Sigmoid colon (tissue), 7 donors: ENCODE measurements around the gene CYBA. TPM values are rescaled to one million over a fixed set of nuclear protein-coding genes. Genes with fewer than 3 reads are reported as not detected.
A peak's percentile ranks its signal among the peaks of the same experiment; 100 is the strongest.
"Not testable (repeated sequence)": the region's sequence is repeated elsewhere in the genome, so short reads cannot be mapped to it uniquely, and the experiment has no call there.

Experiments
- DNase-seq: peaks from one replicate; pipeline ENCODE4 v3.0.0-alpha.2; 2019
- H3K27ac ChIP-seq, 4 donors: fragments of 200-600 bp; sonication (generic); one replicate each; pipeline ENCODE4 v1.5.1; 2016 to 2019; ENCODE audit warnings: mild to moderate bottlenecking in 1 of 4
- H3K27me3 ChIP-seq, 3 donors: fragments of 200-600 bp; sonication (generic); one replicate each; pipeline ENCODE4 v1.5.1; 2019; ENCODE audit warnings: mild to moderate bottlenecking in 1 of 3
- H3K36me3 ChIP-seq, 4 donors: fragments of 200-600 bp; sonication (generic); one replicate each; pipeline ENCODE4 v1.5.1; 2016 to 2019
- H3K4me1 ChIP-seq, 4 donors: fragments of 200-600 bp; sonication (generic); one replicate each; pipeline ENCODE4 v1.5.1; 2017 to 2019
- H3K4me3 ChIP-seq, 4 donors: fragments of 200-600 bp; sonication (generic); one replicate each; pipeline ENCODE4 v1.5.1; 2017 to 2019; ENCODE audit warnings: mild to moderate bottlenecking in 2 of 4, moderate library complexity in 1 of 4
- H3K9me3 ChIP-seq, 4 donors: fragments of 200-600 bp in 3 of 4; sonication (generic) in 3 of 4; one replicate each; pipeline versions ENCODE4 v1.5.1 to v1.6.1; 2013 to 2019
- EP300 ChIP-seq, 4 donors: sonication (generic); formaldehyde crosslinking; IDR thresholded peaks; one replicate each; pipeline ENCODE4 v1.6.1; 2017; ENCODE audit warnings: antibody characterized with exemption in 4 of 4
- POLR2A ChIP-seq, 2 donors: fragments of 450-650 bp; IDR thresholded peaks; one replicate each; pipeline ENCODE4 v1.6.1; 2016; ENCODE audit warnings: antibody characterized with exemption in 2 of 2, mild to moderate bottlenecking in 2 of 2, moderate library complexity in 2 of 2
- POLR2AphosphoS5 ChIP-seq, 4 donors: sonication (generic); formaldehyde crosslinking; IDR thresholded peaks; one replicate each; pipeline ENCODE4 v1.6.1; 2017; ENCODE audit warnings: antibody characterized with exemption in 4 of 4
- WGBS, 2 donors: extraction: QIAGEN DNeasy Blood & Tissue Kit; methylation state at CpG; one replicate each; pipeline ENCODE4 v1.1.7; 2013; 5-methylcytosine and 5-hydroxymethylcytosine counted together
- intact Hi-C: fragments of 100-400 bp; cut with DNase I; formaldehyde crosslinking; loops from one replicate; pipeline ENCODE4 v1.15.1; 2023
- polyA plus RNA-seq, 3 donors: library from polyadenylated mRNA; stranded (reverse); fragments of 200-250 nt; gene quantifications; one replicate each; pipeline ENCODE4 v1.2.3, GENCODE V29; 2013
- total RNA-seq, 4 donors: library from RNA; depleted of rRNA; stranded (reverse); fragments of >200 nt; gene quantifications; one replicate each; pipeline ENCODE4 v1.1.0, GENCODE V29; 2016
- TF ChIP-seq, protein P1 (sequence below), 4 experiments: fragments of 450-650 bp in 3 of 4; fragments of 200-600 bp in 1 of 4; IDR thresholded peaks; one replicate each; pipeline ENCODE4 v1.5.1; 2016 to 2019; ENCODE audit warnings: antibody characterized with exemption in 4 of 4, mild to moderate bottlenecking in 3 of 4, moderate library complexity in 2 of 4
- donor health status: healthy with polysubstance abuse.
- donor health status: Bipolar disorder and iron deficiency.
- donor health status: healthy.

Gene CYBA
- total and polyA plus RNA-seq, 7 donors = 63.1 to 429 (median 124) TPM

GRCh38 chr16:88671806-88672205 is 21.0 kb upstream of the CYBA start:
- H3K4me1 ChIP-seq = no peaks in the 10 kb centered on the region
- peaks cover 0 to 9% (median 0%) of the 10 kb centered on the region in 4 donors for H3K36me3 ChIP-seq
- no peak for DNase-seq
- H3K4me3 ChIP-seq = no peak overlapping the region
- H3K27me3 ChIP-seq = no peaks in the 10 kb centered on the region
- WGBS, 2 donors = 92 to 94% methylated on average over 23 of the region's 23 CpGs
- H3K9me3 ChIP-seq = no peaks in the 10 kb centered on the region
- TF ChIP-seq EP300 (IDR thresholded peaks at IDR 0.05) = no peak
- intact Hi-C loops = no loop called here
- H3K27ac ChIP-seq = no peak overlapping the region

GRCh38 chr16:88669980-88670379 is 19.1 kb upstream of the CYBA start:
- no peak for DNase-seq
- Histone ChIP-seq H3K27me3 (no peaks in the 10 kb centered on the region), H3K4me3 (no peak overlapping the region), H3K36me3 (peaks cover 0 to 9% (median 0%) of the 10 kb centered on the region in 4 donors), H3K4me1 (no peaks in the 10 kb centered on the region), H3K27ac (no peak overlapping the region), H3K9me3 (no peaks in the 10 kb centered on the region)
- intact Hi-C loops = no loop called here
- TF ChIP-seq, protein P1, sequence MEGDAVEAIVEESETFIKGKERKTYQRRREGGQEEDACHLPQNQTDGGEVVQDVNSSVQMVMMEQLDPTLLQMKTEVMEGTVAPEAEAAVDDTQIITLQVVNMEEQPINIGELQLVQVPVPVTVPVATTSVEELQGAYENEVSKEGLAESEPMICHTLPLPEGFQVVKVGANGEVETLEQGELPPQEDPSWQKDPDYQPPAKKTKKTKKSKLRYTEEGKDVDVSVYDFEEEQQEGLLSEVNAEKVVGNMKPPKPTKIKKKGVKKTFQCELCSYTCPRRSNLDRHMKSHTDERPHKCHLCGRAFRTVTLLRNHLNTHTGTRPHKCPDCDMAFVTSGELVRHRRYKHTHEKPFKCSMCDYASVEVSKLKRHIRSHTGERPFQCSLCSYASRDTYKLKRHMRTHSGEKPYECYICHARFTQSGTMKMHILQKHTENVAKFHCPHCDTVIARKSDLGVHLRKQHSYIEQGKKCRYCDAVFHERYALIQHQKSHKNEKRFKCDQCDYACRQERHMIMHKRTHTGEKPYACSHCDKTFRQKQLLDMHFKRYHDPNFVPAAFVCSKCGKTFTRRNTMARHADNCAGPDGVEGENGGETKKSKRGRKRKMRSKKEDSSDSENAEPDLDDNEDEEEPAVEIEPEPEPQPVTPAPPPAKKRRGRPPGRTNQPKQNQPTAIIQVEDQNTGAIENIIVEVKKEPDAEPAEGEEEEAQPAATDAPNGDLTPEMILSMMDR (IDR thresholded peaks at IDR 0.05) = no peak
- TF ChIP-seq POLR2AphosphoS5 (IDR thresholded peaks at IDR 0.05) (no peak), POLR2A (IDR thresholded peaks at IDR 0.05) (no peak), EP300 (IDR thresholded peaks at IDR 0.05) (no peak)
- 87 to 91% methylated on average over 10 of the region's 10 CpGs for WGBS, 2 donors

DNA sequence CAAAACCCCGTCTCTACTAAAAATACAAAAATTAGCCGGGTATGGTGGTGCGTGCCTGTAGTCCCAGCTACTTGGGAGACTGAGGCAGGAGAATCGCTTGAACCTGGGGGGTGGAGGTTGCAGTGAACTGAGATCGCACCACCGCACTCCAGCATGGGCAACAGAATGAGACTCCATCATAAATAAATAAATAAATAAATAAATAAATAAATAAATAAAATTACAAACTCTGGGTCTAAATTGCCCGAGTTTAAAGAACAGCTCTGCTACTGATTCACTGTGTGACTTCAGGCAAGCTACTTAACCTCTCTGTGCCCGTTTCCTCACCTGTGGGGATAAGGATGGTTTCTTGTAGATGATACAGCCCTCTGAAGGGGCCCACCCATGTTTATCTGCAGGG is 18.6 kb upstream of the CYBA start:
- H3K4me1 ChIP-seq, H3K9me3 ChIP-seq, H3K27ac ChIP-seq, H3K4me3 ChIP-seq, intact Hi-C loops, H3K36me3 ChIP-seq, H3K27me3 ChIP-seq, DNase-seq: not testable (repeated sequence)
- 90 to 93% methylated on average over 8 of the region's 8 CpGs for WGBS, 2 donors

DNA sequence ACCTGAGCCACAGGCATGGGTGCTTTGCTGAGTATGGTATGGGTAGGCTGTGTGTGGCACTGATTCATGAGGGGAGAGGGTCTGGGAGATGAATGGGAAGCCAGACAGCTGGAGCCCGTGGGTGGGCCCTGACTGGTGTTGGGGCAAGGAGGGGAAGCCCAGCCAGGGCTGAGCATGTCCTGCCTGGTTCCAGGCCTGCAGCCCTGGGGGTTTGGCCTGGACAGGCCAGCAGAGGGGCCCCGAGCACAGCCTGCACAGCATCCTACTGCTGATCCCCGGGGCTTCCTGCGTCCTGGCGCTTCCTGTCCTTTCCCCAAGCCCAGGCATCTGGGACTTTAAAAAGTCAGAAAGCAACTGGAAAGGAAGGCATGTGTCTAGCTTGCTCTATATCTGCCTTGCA is 16.6 kb upstream of the CYBA start:
- Histone ChIP-seq H3K4me3 (no peak overlapping the region), H3K27me3 (no peaks in the 10 kb centered on the region), H3K9me3 (no peaks in the 10 kb centered on the region), H3K4me1 (peaks cover 0 to 10% (median 7%) of the 10 kb centered on the region in 4 donors), H3K36me3 (no peaks in the 10 kb centered on the region), H3K27ac (no peak overlapping the region)
- 83 to 90% methylated on average over 5 of the region's 5 CpGs for WGBS, 2 donors
- no peak for DNase-seq
- intact Hi-C loops = no loop called here
- TF ChIP-seq EP300 (IDR thresholded peaks at IDR 0.05) = no peak
- no peak for TF ChIP-seq POLR2AphosphoS5 (IDR thresholded peaks at IDR 0.05)
- TF ChIP-seq, protein P1 (IDR thresholded peaks at IDR 0.05) = no peak
- no peak for TF ChIP-seq POLR2A (IDR thresholded peaks at IDR 0.05)

DNA sequence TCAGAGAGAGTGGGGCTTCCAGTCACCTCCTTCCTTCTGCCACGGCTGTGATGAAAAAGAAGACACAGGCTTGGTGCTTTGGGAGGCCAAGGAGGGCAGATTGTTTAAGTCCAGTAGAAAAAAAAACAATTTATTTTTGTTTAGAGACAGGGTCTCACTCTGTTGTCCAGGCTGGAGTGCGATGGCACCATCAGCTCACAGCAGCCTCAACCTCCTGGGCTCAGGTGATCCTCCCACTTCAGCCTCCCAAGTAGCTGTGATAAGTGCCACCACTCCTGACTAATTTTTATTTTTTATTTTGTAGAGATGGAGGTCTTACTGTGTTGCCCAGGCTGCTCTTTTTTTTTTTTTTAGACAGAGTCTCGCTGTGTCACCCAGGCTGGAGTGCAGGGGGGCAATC is 14.7 kb upstream of the CYBA start:
- intact Hi-C loops = no loop called here
- Histone ChIP-seq H3K4me1 (peaks cover 0 to 22% (median 14%) of the 10 kb centered on the region in 4 donors), H3K27ac (no peak overlapping the region), H3K4me3 (no peak overlapping the region), H3K9me3 (no peaks in the 10 kb centered on the region), H3K27me3 (no peaks in the 10 kb centered on the region), H3K36me3 (no peaks in the 10 kb centered on the region)
- TF ChIP-seq POLR2A (IDR thresholded peaks at IDR 0.05) (no peak), EP300 (IDR thresholded peaks at IDR 0.05) (no peak), POLR2AphosphoS5 (IDR thresholded peaks at IDR 0.05) (no peak)
- TF ChIP-seq, protein P1 (IDR thresholded peaks at IDR 0.05) = no peak
- WGBS, 2 donors = 96 to 97% methylated on average over 3 of the region's 3 CpGs
- DNase-seq = no peak

DNA sequence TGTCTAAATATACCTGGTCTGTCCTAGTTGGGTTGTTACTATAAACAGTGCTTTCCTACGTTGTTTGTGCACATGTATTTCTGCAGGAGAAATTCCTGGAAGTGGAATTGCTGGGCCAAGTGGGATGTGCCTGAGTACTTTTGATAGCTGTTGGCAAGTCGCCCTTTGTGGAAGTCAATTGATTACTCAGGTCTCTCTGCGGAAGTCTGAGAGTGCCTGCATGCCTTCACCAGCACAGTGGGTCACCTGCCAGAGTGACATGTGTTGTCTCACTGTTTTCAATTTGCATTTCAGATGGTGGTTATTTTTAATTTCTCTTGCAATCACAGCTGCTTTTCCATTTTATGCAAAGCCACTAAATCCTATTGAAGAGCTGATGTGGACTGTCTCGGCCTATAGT is 14.3 kb upstream of the CYBA start:
- no peak overlapping the region for H3K27ac ChIP-seq
- 62 to 75% methylated on average over 4 of the region's 4 CpGs for WGBS, 2 donors
- H3K4me1 ChIP-seq = peaks cover 0 to 22% (median 14%) of the 10 kb centered on the region in 4 donors
- H3K27me3 ChIP-seq = no peaks in the 10 kb centered on the region
- TF ChIP-seq EP300 (IDR thresholded peaks at IDR 0.05) = no peak
- TF ChIP-seq POLR2AphosphoS5 (IDR thresholded peaks at IDR 0.05) = peak in 1 of 4 donors; percentile 15
- DNase-seq = no peak
- H3K4me3 ChIP-seq = no peak overlapping the region
- intact Hi-C loops = no loop called here
- no peaks in the 10 kb centered on the region for H3K36me3 ChIP-seq
- no peaks in the 10 kb centered on the region for H3K9me3 ChIP-seq
